NCI-H524 treated with DMSO at 0.1 percent for 48 hours (cell line): ENCODE measurements around the gene GRIN2D.

Experiments
- DNase-seq: peaks from one replicate; lab custom pipeline; 2025; lab: John Stamatoyannopoulos, UW

Gene GRIN2D

DNA sequence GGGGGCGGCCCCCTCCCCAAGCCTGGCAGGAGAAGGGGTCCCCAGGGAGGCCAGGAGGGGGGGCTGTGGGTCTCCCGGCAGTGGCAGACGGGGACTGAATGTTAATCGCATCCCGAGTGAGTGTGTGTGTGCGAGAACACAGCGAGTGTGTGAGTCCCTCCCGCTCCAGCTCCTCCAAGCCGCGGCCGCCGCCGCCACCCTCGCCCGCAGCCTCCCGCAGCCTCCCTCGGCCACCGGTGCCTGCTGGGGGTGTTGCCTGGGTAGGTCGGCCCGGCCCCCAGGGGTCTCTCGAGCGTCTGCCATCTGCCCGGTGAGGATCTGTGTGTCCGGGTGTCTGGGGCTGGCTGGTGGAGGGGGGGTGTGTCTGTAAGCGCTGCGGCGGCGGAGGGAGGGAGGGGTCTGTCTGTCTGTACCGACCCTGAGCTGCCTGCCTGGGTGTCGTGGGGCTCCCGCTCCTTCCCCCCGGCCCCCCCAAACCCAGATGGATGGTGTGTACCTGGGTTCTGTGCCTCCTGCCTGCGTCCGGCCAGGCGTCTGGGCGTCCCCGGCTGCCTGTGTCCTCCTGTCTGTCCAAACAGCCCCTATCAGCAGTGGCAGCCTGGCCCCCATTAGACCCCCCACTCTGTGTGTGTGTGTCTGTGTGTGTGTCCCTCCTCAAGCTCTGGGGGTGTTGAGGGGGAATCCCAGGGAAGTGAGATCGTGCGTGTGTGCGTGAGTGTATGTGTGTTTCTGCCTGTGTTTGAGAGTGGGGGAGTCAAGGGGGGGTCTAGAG lies at the start of gene GRIN2D:
TSS of gene GRIN2D (plus strand) at position 110 of the 772 bp plus-strand sequence. CDS start 4,725 bp downstream, outside the sequence.
- DNase-seq, result no peak

DNA sequence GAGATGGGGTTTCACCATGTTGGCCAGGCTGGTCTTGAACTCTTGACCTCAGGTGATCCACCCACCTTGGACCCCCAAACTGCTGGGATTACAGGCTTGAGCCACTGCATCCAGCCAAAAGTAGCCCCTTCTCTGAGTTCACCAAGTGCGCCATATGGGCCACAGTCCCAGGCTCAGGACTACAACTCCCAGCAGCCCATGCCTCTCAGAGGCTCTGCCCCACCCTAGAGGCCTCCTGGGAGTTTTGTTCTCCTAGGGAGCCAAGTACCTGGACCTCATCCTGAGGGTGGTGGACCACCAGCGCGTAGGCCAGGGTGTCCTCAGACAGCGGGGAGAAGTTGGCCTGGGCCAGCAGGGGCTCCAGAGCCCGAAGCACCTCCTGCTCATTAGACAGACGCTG lies 48.6 kb upstream of the GRIN2D start:
- peak; percentile 32 for DNase-seq

- no peak for DNase-seq
Observed at GRCh38 chr19:48346191-48346590, 47.3 kb upstream of the GRIN2D start.

DNA sequence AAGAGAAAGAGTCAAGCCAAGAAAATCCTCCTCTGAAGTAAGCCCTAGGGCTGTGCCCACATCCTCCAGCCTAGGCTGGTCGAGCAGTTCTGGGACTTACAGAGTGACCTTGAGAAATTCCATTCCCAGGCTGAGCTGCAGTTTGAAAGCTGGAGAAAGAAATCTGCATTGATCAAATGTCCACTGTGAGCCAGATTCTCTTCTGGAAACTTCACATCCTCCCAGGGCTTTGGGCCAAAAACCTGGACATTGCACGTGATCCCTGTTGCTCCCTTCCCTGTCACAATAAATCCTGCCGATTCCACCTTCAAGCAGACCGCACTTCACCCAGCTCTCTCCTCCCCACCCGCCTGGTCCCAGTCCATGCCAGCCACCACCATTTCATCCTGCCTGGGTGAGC lies 45.4 kb upstream of the GRIN2D start:
- DNase-seq, result no peak

- no peak for DNase-seq
Observed at GRCh38 chr19:48348737-48349136, 44.7 kb upstream of the GRIN2D start.

DNA sequence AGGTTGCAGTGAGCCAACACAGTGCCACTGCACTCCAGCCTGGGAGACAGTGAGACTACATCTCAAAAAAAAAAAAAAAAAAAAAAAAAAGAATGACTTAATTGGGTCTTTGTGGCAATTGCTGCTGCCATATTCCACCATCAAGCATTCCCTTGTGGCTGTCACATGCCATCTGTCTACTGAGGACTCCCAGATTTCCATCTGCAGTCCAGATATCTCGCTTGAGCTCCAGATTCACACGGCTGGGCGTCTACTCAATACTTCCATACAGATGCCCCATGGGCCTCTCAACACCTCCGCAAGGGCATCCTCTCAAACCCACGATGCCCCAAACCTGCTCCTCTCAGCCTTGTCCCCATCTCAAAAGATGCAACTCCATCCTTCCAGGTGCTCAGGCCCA lies 42.6 kb upstream of the GRIN2D start:
- DNase-seq, result peak; percentile 73

DNA sequence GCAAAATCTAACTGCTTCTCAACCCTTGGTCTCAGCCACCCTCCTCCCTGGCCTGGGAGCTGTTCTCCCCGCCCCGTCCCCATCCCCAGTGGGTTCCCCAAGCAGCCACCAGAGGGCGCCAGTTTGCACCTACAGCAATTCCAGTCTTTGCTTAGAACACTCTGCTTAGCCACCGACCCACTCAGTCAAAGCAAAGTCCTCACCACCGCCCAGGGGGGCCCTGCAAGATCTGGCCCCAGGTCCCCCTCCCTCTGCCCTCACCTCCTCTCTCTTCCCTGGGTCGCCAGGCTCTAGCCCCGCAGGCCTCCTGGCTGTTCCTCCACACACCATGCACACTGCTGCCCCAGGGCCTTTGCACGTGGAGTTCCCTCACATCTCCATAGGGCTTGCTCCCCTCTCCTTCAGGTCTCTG lies 42.1 kb upstream of the GRIN2D start:
- peak; percentile 35 for DNase-seq

GRCh38 chr19:48353677-48354076 lies 39.8 kb upstream of the GRIN2D start:
- DNase-seq, result no peak

GRCh38 chr19:48354332-48354992 lies 39.0 kb upstream of the GRIN2D start:
- no peak for DNase-seq

GRCh38 chr19:48355365-48355954 lies 38.0 kb upstream of the GRIN2D start:
- DNase-seq, result no peak

DNA sequence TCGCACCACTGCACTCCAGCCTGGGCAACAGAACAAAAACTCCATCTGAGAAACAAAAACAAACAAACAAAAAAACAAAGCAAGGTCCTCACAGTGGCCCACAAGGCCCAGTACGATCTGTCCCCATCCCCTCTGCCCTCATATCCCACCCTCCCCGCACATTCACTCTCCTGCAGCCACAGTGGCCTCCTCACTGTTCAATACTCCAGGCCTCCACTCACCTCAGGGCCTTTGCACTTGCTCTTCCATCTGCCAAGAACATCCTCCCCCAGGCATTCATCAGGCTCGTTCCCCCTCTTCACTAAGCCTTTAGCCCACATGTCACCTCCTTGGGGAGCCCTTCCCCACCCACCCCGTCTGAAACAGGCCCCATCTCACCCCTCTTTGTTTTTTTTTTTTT lies 34.3 kb upstream of the GRIN2D start:
- DNase-seq, result no peak

DNA sequence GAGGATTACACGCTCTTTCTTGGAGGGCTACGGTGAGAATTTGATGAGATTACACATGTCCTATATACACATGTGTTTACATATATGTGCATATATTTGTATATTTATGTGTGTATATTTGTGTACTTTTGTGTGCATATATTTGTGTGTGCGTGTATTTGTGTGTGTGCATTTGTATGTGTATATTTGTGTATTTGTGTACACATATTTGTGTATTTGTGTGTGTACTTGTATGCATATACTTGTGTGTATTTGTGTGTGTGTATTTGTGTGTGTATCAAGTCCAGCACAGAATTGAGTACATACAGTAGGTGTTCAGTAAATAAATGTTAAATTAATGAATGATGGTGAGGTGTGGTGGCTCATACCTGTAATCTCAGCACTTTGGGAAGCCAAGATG lies 31.6 kb upstream of the GRIN2D start:
- DNase-seq, result no peak

DNA sequence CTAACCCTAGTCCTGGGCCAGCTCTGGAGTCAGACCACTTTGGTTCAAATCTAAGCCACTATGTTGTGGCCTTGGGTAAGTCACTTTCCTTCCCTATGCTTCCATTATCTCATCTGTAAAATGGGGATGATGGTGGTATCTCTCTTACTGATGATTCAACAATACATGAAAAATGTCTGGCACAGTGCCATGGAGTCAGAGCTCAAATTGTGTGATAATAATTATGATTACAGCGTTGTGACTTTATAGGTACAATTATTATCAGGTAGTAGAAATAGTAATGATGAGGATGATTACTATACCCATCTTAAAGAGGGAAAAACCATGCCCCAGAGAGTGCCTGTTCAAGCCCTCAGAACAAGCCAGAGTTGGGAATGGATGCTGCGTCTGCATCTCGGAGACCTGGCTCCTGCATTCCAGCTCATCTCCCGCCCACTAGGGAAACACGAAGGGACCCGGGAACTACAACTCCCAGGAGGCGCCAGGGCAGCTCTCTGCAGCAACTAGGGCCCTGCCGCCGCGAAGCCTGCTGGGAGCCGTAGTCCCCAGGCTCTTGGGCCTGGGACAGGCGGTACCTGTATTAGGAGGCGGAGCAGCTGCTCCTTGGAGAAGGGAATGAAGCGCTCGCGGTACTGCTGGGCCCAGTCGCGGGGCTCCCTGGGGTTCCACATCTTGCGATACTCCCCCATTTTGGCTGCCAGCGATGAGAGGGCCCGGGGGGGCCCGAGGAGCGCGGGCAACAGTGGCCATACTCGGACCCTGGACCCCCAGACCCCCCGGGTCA lies 30.6 kb upstream of the GRIN2D start:
- peak; percentile 84 for DNase-seq

DNA sequence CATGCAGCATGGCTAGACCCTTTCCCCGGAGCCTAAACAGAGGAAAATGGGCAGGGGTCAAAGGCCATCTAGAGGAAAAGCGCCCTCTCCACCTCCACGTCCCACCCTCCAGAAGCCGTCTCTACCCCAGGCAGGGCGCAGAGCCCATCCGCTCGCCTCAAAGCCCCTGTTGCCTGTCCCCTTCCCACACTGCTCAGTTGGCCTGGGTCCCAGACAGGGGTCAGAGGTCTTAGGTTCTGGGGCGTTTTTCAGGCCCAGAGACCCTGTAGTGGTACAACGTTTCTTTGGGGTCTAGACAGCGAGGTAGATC lies 30.0 kb upstream of the GRIN2D start:
- no peak for DNase-seq

DNA sequence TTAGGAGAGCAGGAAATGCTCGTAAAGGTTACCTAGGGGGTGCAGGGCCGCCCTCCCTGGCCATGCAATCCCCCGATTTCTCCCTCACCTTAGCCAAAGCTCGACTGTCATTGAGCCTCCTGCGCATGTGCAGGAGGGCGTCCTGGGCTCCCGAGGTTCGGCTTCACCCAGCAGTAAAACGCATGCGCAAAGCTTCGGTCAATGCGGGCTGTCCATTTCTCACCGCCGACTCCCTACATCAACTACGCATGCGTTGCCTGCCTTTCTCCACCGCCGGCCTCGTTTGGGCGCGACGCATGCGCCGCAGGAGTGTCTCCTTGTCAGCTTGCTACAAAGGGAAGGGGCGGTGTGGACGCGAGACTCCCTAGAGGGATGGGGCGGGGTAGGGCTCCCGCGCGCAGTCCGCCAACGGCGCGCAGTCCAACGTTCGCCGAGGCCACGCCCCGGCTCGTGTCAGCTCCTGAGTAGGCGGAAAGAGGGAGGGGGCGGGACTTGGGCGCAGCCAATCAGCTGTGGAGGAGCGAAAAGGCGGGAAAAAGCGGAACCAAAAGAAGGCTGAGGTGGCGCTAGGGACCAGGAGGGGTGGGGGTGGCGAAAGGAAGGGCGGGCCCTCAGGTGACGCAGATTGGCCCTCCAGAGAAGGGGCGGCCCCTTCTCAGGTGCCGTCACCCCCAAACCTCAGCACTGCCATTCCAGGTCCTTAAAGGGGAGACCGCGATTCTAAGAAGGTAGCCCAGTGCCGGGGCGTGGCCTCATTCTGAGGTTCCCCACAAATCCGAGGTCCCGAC lies 29.5 kb upstream of the GRIN2D start, which contains the start of the genes SYNGR4 and TMEM143:
TSS of gene SYNGR4 (plus strand) at position 558 of the 788 bp plus-strand sequence. CDS start 1,476 bp downstream, outside the sequence.
TSS of gene TMEM143 (minus strand) at position 131 of the 788 bp plus-strand sequence. CDS start at position 111, 20 bp downstream.
- DNase-seq, result peak; percentile 97

DNA sequence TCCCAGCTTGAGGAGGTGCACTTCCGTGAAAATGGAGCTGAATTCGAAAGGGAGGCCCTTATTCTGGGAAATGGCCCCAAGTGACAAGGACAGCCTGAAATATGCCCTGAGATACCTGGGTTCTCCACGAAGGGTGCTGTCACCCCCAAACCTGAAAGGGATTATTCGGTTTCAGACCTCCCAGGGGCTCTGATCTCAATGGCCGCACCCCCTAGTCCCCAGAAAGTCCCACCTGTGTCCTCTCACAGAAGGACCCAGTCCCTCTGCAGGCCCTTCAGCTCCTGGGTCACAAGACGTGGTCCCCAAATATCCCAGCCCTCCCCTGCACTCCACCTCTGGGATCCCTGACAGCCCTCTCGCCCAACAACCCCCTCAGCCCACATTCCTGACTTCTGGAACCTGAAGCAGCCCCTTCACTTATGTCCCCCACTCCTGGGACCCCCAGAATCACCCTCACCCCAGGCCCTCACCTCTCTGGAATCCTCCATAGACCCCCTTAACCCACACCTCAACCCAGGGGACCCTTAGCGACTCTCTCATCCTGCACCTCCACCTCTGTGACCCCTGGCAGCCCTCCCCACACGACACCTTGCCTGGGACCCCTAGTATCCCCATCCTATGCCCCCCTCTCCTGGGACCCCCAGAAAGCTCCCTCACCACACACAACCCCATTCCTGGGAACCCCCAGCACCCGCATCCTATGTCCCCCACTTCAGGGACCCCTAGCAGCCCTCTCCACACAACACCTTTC lies 28.7 kb upstream of the GRIN2D start:
- DNase-seq, result no peak

GRCh38 chr19:48365602-48366001 lies 27.9 kb upstream of the GRIN2D start:
- DNase-seq, result no peak

- DNase-seq, result peak; percentile 9
Observed at GRCh38 chr19:48367855-48368254, 25.6 kb upstream of the GRIN2D start.

DNA sequence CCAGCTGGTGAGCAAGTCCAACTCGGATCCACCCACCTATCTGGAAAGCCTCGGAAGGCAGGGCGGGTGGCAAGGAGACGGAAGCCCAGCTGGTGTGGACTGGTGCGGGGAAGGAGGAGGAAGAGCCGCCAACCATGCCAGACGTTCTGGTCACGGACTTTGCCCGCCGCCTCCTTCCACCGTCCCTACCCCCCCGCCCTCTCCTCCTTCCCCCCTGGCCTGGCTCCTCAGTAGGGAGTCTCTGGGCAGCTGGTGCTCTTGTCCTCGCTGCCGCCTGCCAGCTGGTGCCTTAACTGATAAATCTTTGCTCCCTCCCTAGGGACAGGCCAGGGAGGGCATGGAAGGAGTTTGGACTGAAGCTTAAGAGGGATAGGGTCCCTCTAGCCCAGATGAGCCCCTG lies 24.5 kb upstream of the GRIN2D start:
- peak; percentile 92 for DNase-seq

DNA sequence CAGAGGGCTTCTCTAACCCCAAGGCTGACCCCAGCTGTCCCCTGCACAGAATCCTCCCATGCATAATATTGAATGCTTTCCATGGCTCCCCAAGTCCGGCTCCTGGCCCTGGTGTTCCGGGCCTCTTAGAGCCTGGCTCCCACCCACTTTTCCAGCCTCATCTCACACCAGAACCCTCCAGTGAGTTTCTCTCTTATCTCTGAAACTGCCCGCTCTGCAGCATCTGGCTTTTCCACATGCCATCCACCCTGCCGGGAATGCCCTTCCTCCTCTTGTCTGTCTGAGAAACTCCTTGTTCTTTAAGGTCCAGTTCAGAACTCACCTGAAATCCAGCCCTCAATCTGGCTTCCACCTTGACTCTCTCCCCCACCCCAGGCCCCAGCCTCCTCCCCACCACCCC lies 22.5 kb upstream of the GRIN2D start:
- no peak for DNase-seq

DNA sequence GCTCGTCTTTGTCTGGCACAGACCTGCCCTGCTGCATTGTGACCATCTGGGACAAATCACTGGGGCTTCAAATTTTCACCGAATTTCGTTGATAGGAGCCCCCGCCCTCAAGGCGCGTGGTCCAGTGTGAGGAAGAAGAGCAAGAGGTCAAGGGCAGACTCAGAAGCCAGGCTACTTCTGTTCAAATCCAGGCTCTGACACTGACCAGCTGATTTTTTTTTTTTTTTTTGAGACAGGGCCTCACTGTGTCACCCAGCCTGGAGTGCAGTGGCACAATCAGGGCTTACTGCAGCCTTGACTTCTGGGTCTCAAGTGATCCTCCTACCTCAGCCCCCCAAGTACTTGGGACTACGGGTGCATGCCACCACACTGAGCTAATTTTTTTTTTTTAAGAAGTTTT lies 22.1 kb upstream of the GRIN2D start:
- no peak for DNase-seq
